KOPT-K1 (cell line): ENCODE measurements around the gene DOCK7.
"Not testable (repeated sequence)": the region's sequence is repeated elsewhere in the genome, so short reads cannot be mapped to it uniquely, and the experiment has no call there.

Experiments
- H3K27ac ChIP-seq: fragments of 200-600 bp; sonication (generic); 2 replicates; pipeline ENCODE4 v1.5.1; 2016; ENCODE audit warnings: antibody characterized with exemption, mild to moderate bottlenecking, low read depth, low read length; ENCODE audit not compliant: poor library complexity, severe bottlenecking
- H3K36me3 ChIP-seq: fragments of 200-600 bp; sonication (generic); 2 replicates; pipeline ENCODE4 v1.5.1; 2017; ENCODE audit warnings: antibody characterized with exemption, mild to moderate bottlenecking, low read length, moderate library complexity; ENCODE audit not compliant: insufficient read depth
- H3K9me3 ChIP-seq: fragments of 200-600 bp; sonication (generic); 2 replicates; pipeline ENCODE4 v1.5.1; 2017; ENCODE audit warnings: antibody characterized with exemption, low read length, mild to moderate bottlenecking; ENCODE audit not compliant: insufficient read depth, poor library complexity, severe bottlenecking

The DOCK7 gene

GRCh38 chr1:62712336-62713243, 24.4 kb upstream of the DOCK7 start:
- Histone ChIP-seq H3K27ac (no peak overlapping the region), H3K36me3 (no peaks in the 10 kb centered on the region), H3K9me3 (no peaks in the 10 kb centered on the region)

- H3K9me3 ChIP-seq = no peaks in the 10 kb centered on the region
- H3K36me3 ChIP-seq = no peaks in the 10 kb centered on the region
- H3K27ac ChIP-seq = no peak overlapping the region
These were observed 19.5 kb upstream of the DOCK7 start for GRCh38 chr1:62707744-62708120.

GRCh38 chr1:62706985-62707743, 19.0 kb upstream of the DOCK7 start:
- no peaks in the 10 kb centered on the region for H3K9me3 ChIP-seq
- no peak overlapping the region for H3K27ac ChIP-seq
- no peaks in the 10 kb centered on the region for H3K36me3 ChIP-seq

GRCh38 chr1:62698161-62698560, 10.0 kb upstream of the DOCK7 start:
- H3K27ac ChIP-seq, H3K36me3 ChIP-seq, H3K9me3 ChIP-seq: not testable (repeated sequence)

GRCh38 chr1:62694479-62694878, 6.3 kb upstream of the DOCK7 start:
- H3K27ac ChIP-seq, H3K36me3 ChIP-seq, H3K9me3 ChIP-seq: not testable (repeated sequence)

GRCh38 chr1:62693123-62693522, 4.9 kb upstream of the DOCK7 start:
- Histone ChIP-seq H3K27ac (no peak overlapping the region), H3K36me3 (no peaks in the 10 kb centered on the region), H3K9me3 (no peaks in the 10 kb centered on the region)

GRCh38 chr1:62691062-62691844, 3.1 kb upstream of the DOCK7 start:
- Histone ChIP-seq H3K27ac (no peak overlapping the region), H3K9me3 (no peaks in the 10 kb centered on the region), H3K36me3 (no peaks in the 10 kb centered on the region)

GRCh38 chr1:62689524-62689923, 1.3 kb upstream of the DOCK7 start:
- no peaks in the 10 kb centered on the region for H3K9me3 ChIP-seq
- no peak overlapping the region for H3K27ac ChIP-seq

GRCh38 chr1:62688687-62689085, 500 bp upstream of the DOCK7 start:
- H3K9me3 ChIP-seq = no peaks in the 10 kb centered on the region
- H3K36me3 ChIP-seq = no peaks in the 10 kb centered on the region
- peak overlapping the region; percentile 60 for H3K27ac ChIP-seq

More at GRCh38 chr1:62689524-62689923, 1.3 kb upstream of the DOCK7 start:
- H3K36me3 ChIP-seq = no peaks in the 10 kb centered on the region

GRCh38 chr1:62687421-62687902, 724 bp downstream of the DOCK7 start:
- Histone ChIP-seq H3K36me3 (no peaks in the 10 kb centered on the region), H3K27ac (peak overlapping the region; percentile 60), H3K9me3 (no peaks in the 10 kb centered on the region)

GRCh38 chr1:62686822-62687221, 1.4 kb downstream of the DOCK7 start:
- Histone ChIP-seq H3K9me3 (no peaks in the 10 kb centered on the region), H3K27ac (no peak overlapping the region), H3K36me3 (no peaks in the 10 kb centered on the region)

GRCh38 chr1:62685431-62685859, 2.7 kb downstream of the DOCK7 start:
- Histone ChIP-seq H3K27ac (no peak overlapping the region), H3K36me3 (no peaks in the 10 kb centered on the region), H3K9me3 (no peaks in the 10 kb centered on the region)

- Histone ChIP-seq H3K27ac (no peak overlapping the region), H3K9me3 (no peaks in the 10 kb centered on the region)
These were observed 5.7 kb downstream of the DOCK7 start for GRCh38 chr1:62682531-62682930.

GRCh38 chr1:62680992-62681391, 7.2 kb downstream of the DOCK7 start:
- H3K9me3 ChIP-seq, H3K36me3 ChIP-seq, H3K27ac ChIP-seq: not testable (repeated sequence)

More at GRCh38 chr1:62682531-62682930, 5.7 kb downstream of the DOCK7 start:
- H3K36me3 ChIP-seq = no peaks in the 10 kb centered on the region

- H3K9me3 ChIP-seq, H3K36me3 ChIP-seq, H3K27ac ChIP-seq: not testable (repeated sequence)
These were observed 10.4 kb downstream of the DOCK7 start for GRCh38 chr1:62677822-62678221.
